Peyer's patch (tissue), 4 donors: Measurements from ENCODE around the gene ABHD10.

Experiments used
- POLR2A ChIP-seq, 2 donors: fragments of 450-650 bp; IDR thresholded peaks; one replicate each; pipeline ENCODE4 v1.5.1; 2017; ENCODE audit warnings: antibody characterized with exemption in 2 of 2, mild to moderate bottlenecking in 2 of 2, moderate library complexity in 2 of 2
- TF ChIP-seq, protein P1 (sequence below), 6 experiments: fragments of 450-650 bp in 4 of 6; fragments of 200-600 bp in 2 of 6; sonication (generic) in 1 of 6; IDR thresholded peaks; one replicate each; pipeline ENCODE4 v1.5.1; 2017 to 2019; ENCODE audit warnings: antibody characterized with exemption in 6 of 6, mild to moderate bottlenecking in 3 of 6, moderate library complexity in 1 of 6

DNA sequence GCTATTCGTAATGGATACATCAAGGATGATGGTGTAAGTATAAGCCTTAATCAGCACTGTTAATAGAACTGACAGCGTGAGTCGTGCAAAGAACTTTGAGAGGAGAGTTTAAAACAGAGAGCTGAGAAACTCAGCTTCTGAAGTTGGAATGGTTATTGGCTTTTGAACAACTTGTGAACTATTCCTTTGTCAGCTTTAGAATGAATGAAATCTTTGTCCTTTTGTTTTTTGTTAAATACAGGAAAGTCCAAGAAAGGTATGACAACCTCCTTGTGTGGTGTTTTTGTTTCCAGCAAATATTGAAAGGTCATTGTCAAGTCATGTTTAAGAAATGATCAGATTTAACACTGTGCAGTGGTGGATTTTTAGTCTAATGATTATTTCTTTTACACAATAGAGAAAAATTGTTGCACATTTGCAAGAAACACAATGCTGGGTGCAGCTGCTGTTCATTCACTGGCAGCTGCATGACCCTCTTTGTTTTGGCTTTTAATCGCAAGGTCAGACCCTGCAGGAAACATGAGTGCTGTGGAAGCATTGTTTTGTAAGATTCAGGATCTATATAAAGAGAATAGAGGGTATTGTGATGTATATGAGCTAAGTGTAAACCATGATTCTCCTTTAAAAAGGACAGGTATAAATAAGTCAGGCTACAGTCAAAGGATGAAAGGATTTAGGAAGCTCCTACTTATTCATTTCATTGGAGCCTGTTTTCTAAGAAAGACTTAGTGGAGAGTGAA, 21.7 kb upstream of the ABHD10 start:
- TF ChIP-seq, protein P1, sequence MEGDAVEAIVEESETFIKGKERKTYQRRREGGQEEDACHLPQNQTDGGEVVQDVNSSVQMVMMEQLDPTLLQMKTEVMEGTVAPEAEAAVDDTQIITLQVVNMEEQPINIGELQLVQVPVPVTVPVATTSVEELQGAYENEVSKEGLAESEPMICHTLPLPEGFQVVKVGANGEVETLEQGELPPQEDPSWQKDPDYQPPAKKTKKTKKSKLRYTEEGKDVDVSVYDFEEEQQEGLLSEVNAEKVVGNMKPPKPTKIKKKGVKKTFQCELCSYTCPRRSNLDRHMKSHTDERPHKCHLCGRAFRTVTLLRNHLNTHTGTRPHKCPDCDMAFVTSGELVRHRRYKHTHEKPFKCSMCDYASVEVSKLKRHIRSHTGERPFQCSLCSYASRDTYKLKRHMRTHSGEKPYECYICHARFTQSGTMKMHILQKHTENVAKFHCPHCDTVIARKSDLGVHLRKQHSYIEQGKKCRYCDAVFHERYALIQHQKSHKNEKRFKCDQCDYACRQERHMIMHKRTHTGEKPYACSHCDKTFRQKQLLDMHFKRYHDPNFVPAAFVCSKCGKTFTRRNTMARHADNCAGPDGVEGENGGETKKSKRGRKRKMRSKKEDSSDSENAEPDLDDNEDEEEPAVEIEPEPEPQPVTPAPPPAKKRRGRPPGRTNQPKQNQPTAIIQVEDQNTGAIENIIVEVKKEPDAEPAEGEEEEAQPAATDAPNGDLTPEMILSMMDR (IDR thresholded peaks at IDR 0.05), result no peak
- TF ChIP-seq POLR2A (IDR thresholded peaks at IDR 0.05), result no peak
